ENCODE data around the gene RPL41.
A peak's percentile ranks its signal among the peaks of the same experiment; 100 is the strongest.

Gene RPL41

GRCh38 chr12:56157201-56158028, 41.0 kb downstream of the RPL41 start:
- DNase-seq: peak; percentile 85

DNA sequence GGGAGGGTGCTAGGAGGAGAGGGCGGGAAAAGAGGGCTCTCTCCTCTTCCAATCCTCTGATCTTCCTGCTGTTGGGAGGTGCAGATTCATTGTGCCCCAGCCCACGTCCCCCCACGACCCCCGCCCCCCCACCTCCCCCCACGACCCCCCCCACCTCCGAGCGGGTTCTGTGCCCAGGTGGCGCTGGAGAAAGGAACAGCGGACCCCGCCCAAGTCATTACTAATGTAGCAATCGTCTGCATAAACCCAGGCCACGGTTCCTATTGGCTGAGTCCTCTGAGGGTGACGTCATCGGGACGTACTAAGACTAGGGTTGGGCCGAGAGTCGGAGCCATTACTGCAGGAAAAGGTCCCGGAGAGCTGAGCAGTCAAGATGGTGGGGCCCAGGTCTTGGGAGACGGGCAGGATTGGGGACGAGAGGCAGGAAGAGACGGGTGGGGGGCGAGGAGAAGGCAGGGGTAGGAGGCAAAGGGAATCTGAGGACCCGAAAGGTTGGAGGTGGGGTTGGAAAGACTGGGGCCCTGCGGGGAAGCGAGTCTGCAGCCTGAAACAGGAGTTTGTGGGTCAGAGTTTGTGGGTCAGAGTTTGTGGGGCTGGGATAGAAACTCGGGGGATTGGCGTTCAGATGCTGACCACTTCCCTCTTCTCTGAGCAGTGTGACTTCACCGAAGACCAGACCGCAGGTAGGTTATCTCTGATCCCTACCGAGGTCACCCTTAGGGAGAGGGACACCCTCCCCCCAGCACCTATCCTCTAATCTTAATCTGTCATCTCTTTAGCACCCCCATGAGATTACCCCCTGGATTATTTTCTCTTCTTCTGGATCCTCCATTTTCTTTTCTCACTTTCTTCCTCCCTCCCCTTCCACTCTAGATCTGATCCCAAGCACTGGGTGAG, 41.8 kb downstream of the RPL41 start, which contains the start of gene MYL6:
MYL6 (plus strand) TSS at position 331 of the 897 bp plus-strand sequence; CDS start at position 374, 43 bp downstream.
- DNase-seq: peak; percentile 92

GRCh38 chr12:56158926-56159461, 42.6 kb downstream of the RPL41 start:
- DNase-seq: no peak

- no peak for DNase-seq
Measured at GRCh38 chr12:56159482-56160192, 43.2 kb downstream of the RPL41 start.

GRCh38 chr12:56160193-56160763, 43.8 kb downstream of the RPL41 start:
- DNase-seq: no peak

DNA sequence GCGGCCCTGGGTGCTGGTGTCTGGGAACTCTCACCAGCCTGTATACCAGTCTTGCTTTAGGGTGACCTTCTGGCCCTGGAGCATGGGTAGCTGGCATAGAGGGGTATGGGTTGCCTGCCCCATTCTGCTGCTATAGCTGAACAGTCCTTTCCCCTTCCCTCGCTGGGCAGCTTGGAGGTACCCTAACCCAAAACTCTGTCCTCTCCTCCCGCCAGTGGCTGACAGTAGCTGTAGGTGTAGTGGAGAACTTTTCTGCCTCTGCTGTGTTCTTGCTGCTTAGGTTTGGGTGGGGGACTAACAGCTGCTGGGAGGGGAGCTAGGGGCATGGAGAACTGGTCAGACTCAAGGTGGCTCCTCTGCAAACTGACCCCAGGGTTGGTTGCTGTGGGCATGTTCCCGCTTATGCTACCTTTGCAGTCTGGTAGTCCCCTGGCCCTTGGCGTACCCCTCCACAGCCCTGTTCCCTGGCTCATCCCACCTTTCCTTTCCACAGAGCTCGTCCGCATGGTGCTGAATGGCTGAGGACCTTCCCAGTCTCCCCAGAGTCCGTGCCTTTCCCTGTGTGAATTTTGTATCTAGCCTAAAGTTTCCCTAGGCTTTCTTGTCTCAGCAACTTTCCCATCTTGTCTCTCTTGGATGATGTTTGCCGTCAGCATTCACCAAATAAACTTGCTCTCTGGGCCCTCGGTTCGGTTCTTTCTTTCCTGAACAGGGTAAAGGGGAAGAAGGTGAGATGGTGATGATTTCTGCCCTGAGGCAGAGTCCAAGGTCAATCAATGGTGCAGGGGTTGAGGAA, 44.7 kb downstream of the RPL41 start:
- DNase-seq: no peak

DNA sequence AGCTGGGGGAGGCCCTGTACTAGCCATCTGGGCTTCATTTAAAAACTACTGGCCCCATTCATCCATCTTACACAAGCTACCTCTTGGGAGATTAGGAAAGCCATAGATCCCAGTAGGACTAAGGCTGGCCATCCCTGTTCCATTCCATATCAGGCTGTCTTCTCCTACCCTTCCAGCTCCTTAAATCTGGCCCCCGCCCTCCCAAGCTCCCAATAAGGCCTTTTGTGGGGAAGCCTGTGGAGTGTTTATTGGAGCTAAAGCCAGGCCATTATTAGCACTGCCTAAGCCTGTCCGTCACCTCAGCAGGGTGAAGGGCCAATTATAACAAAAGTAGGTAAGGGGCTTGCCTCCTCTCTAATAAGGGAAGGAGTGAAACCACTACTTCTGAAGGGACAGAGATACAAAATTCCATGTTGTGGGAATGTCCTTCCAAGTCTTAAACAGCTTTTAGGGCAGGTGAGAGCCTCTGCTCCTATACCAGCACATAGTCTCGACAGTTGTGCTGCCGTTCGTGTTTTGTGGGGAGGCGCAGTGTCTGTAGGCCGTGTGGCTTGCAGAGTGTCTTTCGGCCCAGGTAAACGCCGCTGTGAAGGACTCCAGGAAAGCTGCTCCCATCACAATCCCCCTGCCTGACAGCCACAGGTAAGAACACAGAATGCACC, 45.4 kb downstream of the RPL41 start:
- no peak for DNase-seq

- DNase-seq: no peak
Measured at GRCh38 chr12:56162468-56163290, 46.2 kb downstream of the RPL41 start.

DNA sequence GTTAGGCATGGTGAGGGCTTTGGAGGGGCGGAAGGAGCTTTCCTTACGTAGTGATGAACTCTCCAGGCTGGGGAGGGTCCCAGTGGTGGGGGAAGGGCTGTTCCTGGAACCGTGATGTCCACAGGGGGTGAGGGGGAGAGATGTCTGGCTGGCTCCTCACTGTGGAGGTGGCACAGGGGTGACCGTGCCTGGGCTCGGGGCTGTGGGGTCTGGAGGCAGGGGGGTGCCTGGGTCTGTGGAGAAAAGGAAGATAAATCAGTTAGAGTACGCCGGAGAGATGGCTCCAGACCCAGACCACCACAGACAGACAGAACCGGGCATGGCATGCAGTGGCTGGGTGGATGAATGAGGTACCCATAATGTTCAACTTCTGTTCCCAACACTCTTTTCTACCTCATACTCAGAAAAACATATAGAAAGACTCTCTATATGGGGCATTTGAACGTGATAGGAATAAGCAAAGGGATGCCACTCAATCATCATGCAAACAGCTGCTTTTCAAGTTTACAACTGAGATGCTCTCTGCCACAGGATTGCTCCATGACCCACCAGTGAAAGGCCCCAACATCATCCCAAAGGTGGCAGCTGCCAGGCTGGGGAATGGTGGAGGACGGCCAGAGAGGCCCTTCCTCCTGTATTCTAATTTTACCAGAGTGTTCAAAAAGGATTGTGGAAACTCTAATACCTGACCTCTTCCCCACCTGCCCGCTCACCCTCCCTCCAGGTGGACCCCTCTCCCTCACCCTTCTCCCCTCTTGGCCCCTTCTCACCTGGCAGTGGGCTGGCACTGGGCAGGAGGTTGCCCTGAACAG, 47.3 kb downstream of the RPL41 start:
- DNase-seq: no peak

DNA sequence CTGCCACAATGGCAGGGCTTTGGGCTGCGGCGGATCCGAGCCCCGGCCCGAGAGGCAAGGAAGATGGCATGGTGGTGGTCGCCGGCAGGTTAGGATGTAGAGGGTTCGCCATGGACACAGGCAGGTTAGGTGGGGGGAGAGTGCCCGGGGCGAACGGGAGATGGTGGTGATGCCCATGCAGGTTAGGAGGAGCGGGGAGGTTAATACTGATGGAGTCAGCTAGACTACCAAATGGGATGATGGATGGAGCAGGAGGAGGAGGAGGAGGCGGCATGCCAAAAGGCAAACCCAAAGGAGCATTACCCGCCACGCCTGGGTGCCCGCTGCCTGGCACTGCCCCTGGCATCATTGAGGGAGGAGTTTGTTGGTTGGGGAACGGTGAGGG, 47.9 kb downstream of the RPL41 start:
- DNase-seq: no peak

DNA sequence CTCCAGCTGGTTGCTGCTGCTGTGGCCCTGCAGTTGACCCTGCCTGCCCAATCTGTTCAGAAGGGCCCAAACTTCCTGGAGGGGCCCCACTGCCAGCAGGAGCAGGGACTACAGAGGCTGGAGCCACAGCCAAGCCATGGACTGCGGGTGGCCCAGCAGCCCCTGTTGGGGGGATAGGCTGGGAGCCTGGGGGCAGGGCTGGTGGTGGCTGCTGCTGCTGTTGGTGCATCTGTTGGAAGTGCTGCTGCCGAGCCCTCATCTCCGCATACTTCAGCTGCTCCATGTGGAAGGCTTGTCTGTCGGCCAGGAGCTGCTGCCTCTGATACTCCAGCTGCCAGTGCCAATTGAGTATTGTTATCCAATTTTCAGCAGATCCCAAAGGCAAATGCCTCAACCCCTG, 48.9 kb downstream of the RPL41 start:
- DNase-seq: no peak
